Erythroblast (primary cell): ENCODE measurements around the gene GET3.

Experiments used
- GATA1 ChIP-seq: IDR thresholded peaks from 2 replicates; pipeline ENCODE4 v1.6.1; 2011; ENCODE audit warnings: low read depth, mild to moderate bottlenecking, control low read depth, low read length, moderate library complexity
- POLR2A ChIP-seq: IDR thresholded peaks from 2 replicates; pipeline ENCODE4 v1.6.1; 2011; ENCODE audit warnings: mild to moderate bottlenecking, low read length

DNA sequence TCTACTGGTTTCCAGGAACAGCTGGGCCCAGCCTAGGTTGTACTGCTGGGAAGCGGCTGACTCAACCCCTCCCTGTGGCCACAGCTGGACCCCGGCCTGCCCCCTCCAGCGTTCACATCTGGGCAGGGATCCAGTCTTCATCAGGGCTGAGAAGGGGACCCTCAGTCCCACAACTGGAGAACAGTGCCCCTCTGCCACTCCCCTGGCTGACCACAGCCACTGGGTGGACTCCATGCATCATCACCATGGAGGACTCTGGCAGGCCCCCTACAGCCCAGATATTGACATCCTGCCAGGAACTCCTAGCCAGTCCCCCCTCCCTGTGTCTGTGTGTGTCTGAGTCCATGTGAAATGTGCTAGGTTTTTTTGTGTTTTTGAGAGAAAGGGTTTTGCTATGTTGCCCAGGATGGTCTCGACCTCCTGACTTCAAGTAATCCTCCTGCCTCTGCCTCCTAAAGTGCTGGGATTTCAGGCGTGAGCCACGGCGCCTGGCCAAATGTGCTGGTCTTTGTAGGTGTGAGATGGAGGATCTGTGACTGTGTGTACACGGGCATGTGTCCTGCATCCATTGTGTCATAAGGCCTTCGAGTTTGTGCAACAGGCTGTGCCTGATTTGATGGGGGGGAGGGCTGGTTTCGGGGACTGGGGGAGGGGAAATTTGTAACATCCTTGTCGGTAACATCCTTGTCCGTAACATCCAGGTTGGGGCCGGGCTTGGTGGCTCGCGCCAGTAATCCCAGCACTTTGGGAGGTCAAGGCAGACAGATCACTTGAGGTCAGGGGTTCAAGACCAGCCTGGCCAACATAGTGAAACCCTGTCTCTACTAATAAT is 42.1 kb downstream of the GET3 start:
- TF ChIP-seq POLR2A (no peak), GATA1 (no peak)
